GM19351 (cell line): ENCODE results near the gene MTARC1.
A peak's percentile ranks its signal among the peaks of the same experiment; 100 is the strongest.

Experiments used
- ATAC-seq: cut with Tn5 transposase; IDR thresholded peaks from one replicate; pipeline ENCODE4 v1.9.1; 2021; ENCODE audit warnings: mild to moderate bottlenecking, moderate library complexity; ENCODE audit not compliant: unreplicated experiment

Gene MTARC1

GRCh38 chr1:220803401-220804201, 16.9 kb downstream of the MTARC1 start:
- no peak for ATAC-seq

- no peak for ATAC-seq
Observed at GRCh38 chr1:220804202-220804586, 17.5 kb downstream of the MTARC1 start.

- no peak for ATAC-seq
Observed at GRCh38 chr1:220806408-220806807, 19.7 kb downstream of the MTARC1 start.

GRCh38 chr1:220807726-220808125, 21.0 kb downstream of the MTARC1 start:
- ATAC-seq: no peak

GRCh38 chr1:220808345-220809186, 21.9 kb downstream of the MTARC1 start:
- no peak for ATAC-seq

GRCh38 chr1:220809187-220809550, 22.5 kb downstream of the MTARC1 start:
- no peak for ATAC-seq

GRCh38 chr1:220809704-220810103, 23.0 kb downstream of the MTARC1 start:
- ATAC-seq: peak; percentile 2

GRCh38 chr1:220810179-220810653, 23.5 kb downstream of the MTARC1 start:
- peak; percentile 95 for ATAC-seq

- ATAC-seq: no peak
Observed at GRCh38 chr1:220810963-220811362, 24.2 kb downstream of the MTARC1 start.

GRCh38 chr1:220811695-220812094, 25.0 kb downstream of the MTARC1 start:
- ATAC-seq: no peak

GRCh38 chr1:220812308-220812707, 25.6 kb downstream of the MTARC1 start:
- no peak for ATAC-seq

- no peak for ATAC-seq
Observed at GRCh38 chr1:220813013-220813412, 26.3 kb downstream of the MTARC1 start.

- no peak for ATAC-seq
Observed at GRCh38 chr1:220815409-220815808, 28.7 kb downstream of the MTARC1 start.

- no peak for ATAC-seq
Observed at GRCh38 chr1:220817907-220818306, 31.2 kb downstream of the MTARC1 start.

GRCh38 chr1:220818421-220819173, 31.9 kb downstream of the MTARC1 start:
- no peak for ATAC-seq

GRCh38 chr1:220819467-220820026, 32.8 kb downstream of the MTARC1 start:
- ATAC-seq: no peak

- no peak for ATAC-seq
Observed at GRCh38 chr1:220824031-220824989, 37.6 kb downstream of the MTARC1 start.

GRCh38 chr1:220825819-220826551, 39.3 kb downstream of the MTARC1 start:
- no peak for ATAC-seq

GRCh38 chr1:220826729-220827128, 40.0 kb downstream of the MTARC1 start:
- no peak for ATAC-seq
